GM18520 (cell line): ENCODE data around the gene NOL6.
"Not testable (repeated sequence)": the region's sequence is repeated elsewhere in the genome, so short reads cannot be mapped to it uniquely, and the experiment has no call there.

Source experiments
- ATAC-seq: cut with Tn5 transposase; IDR thresholded peaks from one replicate; pipeline ENCODE4 v1.9.1; 2021; ENCODE audit not compliant: unreplicated experiment

NOL6 gene, protein sequence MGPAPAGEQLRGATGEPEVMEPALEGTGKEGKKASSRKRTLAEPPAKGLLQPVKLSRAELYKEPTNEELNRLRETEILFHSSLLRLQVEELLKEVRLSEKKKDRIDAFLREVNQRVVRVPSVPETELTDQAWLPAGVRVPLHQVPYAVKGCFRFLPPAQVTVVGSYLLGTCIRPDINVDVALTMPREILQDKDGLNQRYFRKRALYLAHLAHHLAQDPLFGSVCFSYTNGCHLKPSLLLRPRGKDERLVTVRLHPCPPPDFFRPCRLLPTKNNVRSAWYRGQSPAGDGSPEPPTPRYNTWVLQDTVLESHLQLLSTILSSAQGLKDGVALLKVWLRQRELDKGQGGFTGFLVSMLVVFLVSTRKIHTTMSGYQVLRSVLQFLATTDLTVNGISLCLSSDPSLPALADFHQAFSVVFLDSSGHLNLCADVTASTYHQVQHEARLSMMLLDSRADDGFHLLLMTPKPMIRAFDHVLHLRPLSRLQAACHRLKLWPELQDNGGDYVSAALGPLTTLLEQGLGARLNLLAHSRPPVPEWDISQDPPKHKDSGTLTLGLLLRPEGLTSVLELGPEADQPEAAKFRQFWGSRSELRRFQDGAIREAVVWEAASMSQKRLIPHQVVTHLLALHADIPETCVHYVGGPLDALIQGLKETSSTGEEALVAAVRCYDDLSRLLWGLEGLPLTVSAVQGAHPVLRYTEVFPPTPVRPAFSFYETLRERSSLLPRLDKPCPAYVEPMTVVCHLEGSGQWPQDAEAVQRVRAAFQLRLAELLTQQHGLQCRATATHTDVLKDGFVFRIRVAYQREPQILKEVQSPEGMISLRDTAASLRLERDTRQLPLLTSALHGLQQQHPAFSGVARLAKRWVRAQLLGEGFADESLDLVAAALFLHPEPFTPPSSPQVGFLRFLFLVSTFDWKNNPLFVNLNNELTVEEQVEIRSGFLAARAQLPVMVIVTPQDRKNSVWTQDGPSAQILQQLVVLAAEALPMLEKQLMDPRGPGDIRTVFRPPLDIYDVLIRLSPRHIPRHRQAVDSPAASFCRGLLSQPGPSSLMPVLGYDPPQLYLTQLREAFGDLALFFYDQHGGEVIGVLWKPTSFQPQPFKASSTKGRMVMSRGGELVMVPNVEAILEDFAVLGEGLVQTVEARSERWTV

GRCh38 chr9:33473643-33474352 is at the start of gene NOL6:
TSS of gene NOL6 (minus strand) at chr9:33473924. CDS start at chr9:33473842, 82 bp downstream.
- ATAC-seq, result peak; percentile 95

DNA sequence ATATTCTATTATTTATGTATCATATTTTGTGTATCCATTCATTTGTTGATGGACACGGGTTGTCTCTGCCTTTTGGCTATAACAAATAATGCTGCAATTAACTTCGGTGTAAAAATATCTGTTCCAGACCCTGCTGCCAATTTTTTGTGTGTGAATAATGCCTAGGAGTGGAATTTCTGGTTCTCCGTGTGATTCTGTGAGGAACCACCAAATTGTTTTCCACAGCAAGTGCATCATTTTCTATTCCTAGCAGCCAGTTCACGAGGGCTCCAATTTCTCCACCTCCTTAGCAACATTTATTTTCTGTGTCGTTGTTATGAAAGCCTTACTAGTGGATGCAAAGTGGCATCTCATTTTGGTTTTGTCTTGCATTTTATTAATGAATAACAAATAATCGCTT is 48.1 kb upstream of the NOL6 start:
- not testable (repeated sequence) for ATAC-seq

DNA sequence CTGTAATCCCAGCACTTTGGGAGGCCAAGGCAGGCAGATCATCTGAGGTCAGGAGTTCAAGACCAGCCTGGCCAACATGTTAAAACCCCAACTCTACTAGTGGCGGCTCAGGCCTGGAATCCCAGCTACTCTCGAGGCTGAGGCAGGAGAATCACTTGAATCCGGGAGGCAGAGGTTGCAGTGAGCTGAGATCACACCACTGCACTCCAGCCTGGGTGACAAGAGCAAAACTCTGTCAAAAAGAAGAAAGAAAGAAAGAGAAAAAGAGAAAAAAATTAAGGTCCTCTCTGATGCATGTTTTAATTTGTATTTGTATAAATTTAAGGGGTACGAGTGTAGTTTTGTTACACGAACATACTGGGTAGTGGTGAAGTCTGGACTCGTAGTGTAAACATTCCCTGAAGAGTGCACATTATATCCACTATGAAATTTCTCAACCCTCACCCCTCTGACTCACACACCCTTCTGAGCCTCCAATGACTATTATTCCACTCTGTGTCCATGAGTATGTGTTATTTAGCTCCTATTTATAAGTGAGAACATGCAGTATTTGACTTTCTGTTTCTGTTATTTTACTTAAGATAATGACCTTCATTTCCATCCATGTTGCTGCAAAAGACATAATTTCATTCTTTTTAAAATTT is 44.3 kb upstream of the NOL6 start:
- not testable (repeated sequence) for ATAC-seq

- no peak for ATAC-seq
These were observed 43.6 kb upstream of the NOL6 start for GRCh38 chr9:33517373-33517772.

- ATAC-seq, result not testable (repeated sequence)
These were observed 42.7 kb upstream of the NOL6 start for GRCh38 chr9:33516397-33516796.

DNA sequence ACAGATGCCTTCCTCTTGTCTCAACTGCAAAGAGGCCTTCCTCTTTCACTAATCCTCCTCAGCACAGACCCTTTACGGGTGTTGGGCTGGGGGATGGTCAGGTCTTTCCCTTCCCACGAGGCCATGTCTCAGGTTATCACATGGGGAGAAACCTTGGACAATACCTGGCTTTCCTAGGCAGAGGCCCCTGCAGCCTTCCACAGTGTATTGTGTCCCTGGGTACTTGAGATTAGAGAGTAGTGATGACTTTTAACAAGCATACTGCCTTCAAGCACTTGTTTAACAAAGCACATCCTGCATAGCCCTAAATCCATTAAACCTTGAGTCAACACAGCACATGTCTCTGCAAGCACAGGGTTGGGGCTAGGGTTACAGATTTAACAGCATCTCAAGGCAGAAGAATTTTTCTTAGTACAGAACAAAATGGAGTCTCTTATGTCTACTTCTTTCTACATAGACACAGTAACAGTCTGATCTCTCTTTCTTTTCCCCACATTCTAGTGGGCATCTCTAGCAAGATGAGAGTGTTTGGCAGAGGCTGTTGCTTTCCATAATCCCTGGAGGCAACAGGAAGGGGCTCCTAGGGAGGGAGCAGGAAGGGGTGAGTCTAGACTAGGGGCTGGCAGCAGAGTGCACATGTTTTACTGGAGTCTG is 41.7 kb upstream of the NOL6 start:
- ATAC-seq, result not testable (repeated sequence)

- ATAC-seq, result not testable (repeated sequence)
These were observed 38.8 kb upstream of the NOL6 start for GRCh38 chr9:33512535-33512934.

DNA sequence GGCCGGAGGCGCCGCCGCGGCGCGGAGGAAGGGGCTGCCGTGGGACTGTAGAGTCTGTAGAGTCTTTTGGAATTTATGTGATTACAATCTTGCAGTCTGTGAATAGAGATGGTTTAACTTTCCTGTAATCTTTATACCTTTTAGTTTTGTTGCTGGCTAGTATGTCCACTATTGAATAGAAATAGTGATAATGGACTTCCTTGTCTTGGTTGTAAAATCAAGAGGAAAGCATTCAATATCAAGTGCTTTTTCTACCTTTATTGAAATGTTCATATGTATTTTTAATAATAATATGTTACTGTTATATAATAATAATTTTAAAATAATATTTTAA is 37.4 kb upstream of the NOL6 start:
- ATAC-seq, result not testable (repeated sequence)

DNA sequence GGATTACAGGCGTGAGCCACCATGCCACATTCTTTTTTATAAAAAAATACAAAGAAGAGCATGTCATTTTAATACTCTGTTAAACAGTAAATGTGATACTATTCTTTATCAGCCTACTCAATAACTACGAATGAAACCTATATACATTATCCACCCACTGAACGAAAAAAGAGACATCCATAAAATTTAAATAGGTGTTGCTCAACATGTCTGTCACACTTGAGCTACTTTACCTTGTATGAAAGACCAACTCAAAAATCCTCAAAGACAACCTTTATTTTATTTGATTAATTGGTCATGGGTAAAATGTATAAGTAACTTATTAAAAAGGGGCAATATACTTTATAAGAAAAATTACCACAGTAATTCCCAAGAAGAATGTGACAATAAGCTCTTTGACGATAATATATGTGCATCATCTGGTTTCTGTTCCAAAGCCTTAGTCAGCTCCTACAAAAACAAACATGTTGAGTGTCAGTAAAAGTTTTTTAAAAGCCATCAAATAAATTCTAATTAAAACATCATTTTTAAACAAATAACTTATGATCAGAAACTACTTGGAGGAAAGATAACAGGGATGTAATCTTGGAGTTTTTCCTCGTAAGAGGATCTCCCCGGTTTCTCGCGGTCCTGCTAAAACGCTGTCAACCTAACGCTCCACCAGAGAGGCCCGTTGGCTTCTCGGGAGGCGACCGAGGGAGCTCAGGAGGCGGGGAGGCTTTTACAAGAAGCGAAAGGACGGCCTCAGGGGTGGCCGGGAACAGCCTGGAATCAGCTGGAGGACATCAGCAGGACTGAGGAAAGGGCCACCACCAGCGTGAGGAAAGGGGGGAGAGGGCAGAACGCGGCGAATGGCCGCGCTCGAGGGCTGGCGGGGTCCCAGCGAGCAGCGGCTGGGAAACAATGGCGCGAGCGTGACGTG is 36.8 kb upstream of the NOL6 start:
- ATAC-seq, result no peak

GRCh38 chr9:33506626-33507370 is 33.1 kb upstream of the NOL6 start:
- no peak for ATAC-seq

DNA sequence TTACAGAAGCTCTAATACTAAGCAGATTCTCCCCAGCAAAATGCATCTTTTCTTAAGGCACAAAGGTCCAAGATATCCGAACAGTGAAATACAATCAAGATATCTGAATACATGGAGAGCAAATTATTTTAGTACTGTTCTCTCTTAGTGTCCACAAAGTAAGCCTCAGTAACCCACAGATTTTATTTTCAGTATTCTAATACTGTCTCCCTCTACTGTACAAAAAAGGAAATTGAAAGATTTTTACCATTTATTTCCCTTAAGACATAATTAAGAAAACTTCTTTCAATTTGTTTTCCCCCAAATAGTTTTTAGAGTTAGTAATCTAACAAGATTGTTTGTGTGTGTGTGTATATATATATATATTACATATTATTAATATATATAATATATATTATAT is 24.7 kb upstream of the NOL6 start:
- ATAC-seq, result no peak

DNA sequence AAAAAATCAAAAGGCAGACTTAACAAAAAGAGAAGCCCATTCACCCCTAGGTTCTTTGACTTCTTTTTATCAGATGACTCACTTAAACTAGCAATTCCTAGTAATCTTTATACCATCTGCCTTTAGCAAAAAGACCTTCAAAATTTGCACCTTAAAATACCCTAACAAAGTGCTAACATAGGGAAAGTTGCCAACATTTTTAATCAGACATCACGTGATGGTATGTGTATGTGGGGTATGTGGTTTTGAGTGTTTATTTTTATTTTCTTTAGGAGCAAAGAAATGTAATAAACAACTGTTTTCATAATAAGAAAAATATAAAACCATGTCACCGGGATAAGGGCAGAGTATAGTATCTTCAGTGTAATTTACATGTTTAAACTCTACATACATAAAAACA is 20.1 kb upstream of the NOL6 start:
- ATAC-seq, result not testable (repeated sequence)

DNA sequence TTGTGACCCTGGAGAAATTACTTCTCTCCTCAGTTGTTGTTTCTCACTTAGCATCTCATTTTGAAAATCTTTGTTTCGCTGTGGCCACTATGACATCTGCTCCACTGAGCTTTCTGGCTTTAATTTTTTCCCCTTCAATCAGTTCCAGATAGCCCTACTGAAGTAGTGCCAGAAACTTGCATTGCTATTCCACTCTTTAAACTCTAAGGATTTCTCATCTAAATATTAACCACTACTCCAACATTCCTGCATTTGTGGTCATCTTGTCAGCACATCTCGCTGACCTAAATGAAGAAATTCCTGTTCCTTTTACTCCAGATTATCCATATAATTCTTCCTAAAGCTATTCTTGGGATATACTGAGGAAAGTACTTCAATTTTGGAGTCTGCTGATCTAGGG is 15.3 kb upstream of the NOL6 start:
- no peak for ATAC-seq

- not testable (repeated sequence) for ATAC-seq
These were observed 11.6 kb upstream of the NOL6 start for GRCh38 chr9:33485312-33485711.

GRCh38 chr9:33480976-33481375 is 7.3 kb upstream of the NOL6 start:
- no peak for ATAC-seq

DNA sequence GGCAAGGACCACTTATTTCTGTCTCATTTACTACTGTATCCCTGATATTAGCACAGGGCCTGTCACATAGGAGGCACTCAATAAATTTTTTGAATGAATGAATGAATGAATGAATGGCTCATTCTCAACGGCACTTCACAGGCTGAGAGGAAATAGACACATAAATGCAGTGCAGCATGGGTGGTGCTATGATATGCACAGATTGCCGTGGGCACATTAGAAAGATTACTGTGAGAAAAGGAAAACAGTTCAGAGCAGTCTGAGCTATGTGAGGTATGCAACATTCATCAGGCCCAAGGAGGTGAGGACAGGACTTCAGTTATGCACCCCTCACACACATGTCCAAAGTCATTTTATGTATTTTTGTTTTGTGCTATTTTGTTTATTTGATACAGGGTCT is 6.4 kb upstream of the NOL6 start:
- no peak for ATAC-seq

DNA sequence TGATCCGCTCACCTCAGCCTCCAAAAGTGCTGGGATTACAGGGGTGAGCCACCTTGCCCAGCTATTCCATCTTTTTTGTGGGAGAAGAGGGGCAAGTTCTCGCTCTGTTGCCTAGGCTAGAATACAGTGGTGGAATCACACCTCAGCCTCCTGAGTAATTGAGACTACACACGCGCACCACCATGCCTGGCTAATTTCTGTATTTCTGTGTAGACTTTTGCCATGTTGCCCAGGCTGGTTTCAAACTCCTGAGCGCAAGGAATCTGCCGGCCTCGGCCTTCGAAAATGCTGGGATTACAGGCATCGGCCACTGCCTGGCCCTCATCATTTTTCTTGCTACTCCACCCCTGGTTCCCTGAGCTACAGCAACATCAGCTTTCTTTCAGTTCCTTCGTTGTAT is 2.8 kb upstream of the NOL6 start:
- ATAC-seq, result no peak

DNA sequence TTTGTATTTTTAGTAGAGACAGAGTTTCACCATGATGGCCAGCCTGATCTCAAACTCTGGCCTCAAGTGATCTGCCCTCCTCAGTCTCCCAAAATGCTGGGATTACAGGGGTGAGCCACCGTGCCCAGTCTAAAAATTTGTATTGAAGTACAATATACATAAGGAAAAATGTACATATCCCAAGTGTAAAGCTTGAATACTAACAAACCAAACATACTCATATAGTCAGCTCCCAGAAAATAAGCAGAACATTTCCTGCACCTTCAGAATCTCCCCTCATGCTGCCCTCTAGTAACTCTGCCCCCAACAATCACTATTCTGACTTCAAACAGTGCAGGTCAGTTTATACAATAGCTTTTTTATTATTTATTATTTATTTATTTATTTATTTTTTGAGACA is 1.6 kb upstream of the NOL6 start:
- ATAC-seq, result no peak
